Dermis blood vessel endothelial cell (primary cell): ENCODE data around the gene ECEL1. TPM values are rescaled to one million over a fixed set of nuclear protein-coding genes. Genes with fewer than 3 reads are reported as not detected.

Source experiments
- DNase-seq: peaks from one replicate; pipeline ENCODE4 v3.0.0; 2010
- total RNA-seq: library from RNA; depleted of rRNA; stranded (reverse); fragments of >200 nt; gene quantifications from 2 replicates; pipeline ENCODE4 v1.2.3, GENCODE V29; 2014

The ECEL1 gene
- total RNA-seq, 1 donor from 2014 or later = not detected

- DNase-seq = peak; percentile 60
Observed at GRCh38 chr2:232521959-232522622, 34.5 kb upstream of the ECEL1 start.

GRCh38 chr2:232521098-232521497 lies 33.5 kb upstream of the ECEL1 start:
- no peak for DNase-seq

GRCh38 chr2:232520489-232520888 lies 32.9 kb upstream of the ECEL1 start:
- DNase-seq = no peak

- DNase-seq = no peak
Observed at GRCh38 chr2:232519581-232520438, 32.2 kb upstream of the ECEL1 start, which contains the start of gene PRSS56. PRSS56 (plus strand) TSS chr2:232520388; CDS start chr2:232520599, 211 bp downstream.

GRCh38 chr2:232518844-232519243 lies 31.2 kb upstream of the ECEL1 start:
- DNase-seq = no peak

- no peak for DNase-seq
Observed at GRCh38 chr2:232516551-232516950, 28.9 kb upstream of the ECEL1 start.

GRCh38 chr2:232515639-232516038 lies 28.0 kb upstream of the ECEL1 start:
- DNase-seq = no peak

- no peak for DNase-seq
Observed at GRCh38 chr2:232513353-232513752, 25.7 kb upstream of the ECEL1 start.

- no peak for DNase-seq
Observed at GRCh38 chr2:232512602-232513001, 25.0 kb upstream of the ECEL1 start.

- no peak for DNase-seq
Observed at GRCh38 chr2:232511336-232511890, 23.8 kb upstream of the ECEL1 start.

GRCh38 chr2:232508251-232508650 lies 20.6 kb upstream of the ECEL1 start:
- DNase-seq = no peak

- DNase-seq = no peak
Observed at GRCh38 chr2:232506709-232507108, 19.1 kb upstream of the ECEL1 start.

- no peak for DNase-seq
Observed at GRCh38 chr2:232505856-232506255, 18.2 kb upstream of the ECEL1 start.

GRCh38 chr2:232504438-232504837 lies 16.8 kb upstream of the ECEL1 start:
- no peak for DNase-seq

- DNase-seq = no peak
Observed at GRCh38 chr2:232503809-232504323, 16.2 kb upstream of the ECEL1 start.

- DNase-seq = peak; percentile 15
Observed at GRCh38 chr2:232502911-232503808, 15.5 kb upstream of the ECEL1 start.

GRCh38 chr2:232502511-232502910 lies 14.9 kb upstream of the ECEL1 start:
- no peak for DNase-seq

GRCh38 chr2:232501794-232502390 lies 14.3 kb upstream of the ECEL1 start:
- DNase-seq = no peak

- DNase-seq = no peak
Observed at GRCh38 chr2:232501331-232501771, 13.7 kb upstream of the ECEL1 start.

GRCh38 chr2:232498452-232498851 lies 10.8 kb upstream of the ECEL1 start:
- no peak for DNase-seq

GRCh38 chr2:232497348-232497747 lies 9.7 kb upstream of the ECEL1 start:
- DNase-seq = no peak
